Measurements from ENCODE around the gene PCDHA9.
"Not testable (repeated sequence)": the region's sequence is repeated elsewhere in the genome, so short reads cannot be mapped to it uniquely, and the experiment has no call there.

DNA sequence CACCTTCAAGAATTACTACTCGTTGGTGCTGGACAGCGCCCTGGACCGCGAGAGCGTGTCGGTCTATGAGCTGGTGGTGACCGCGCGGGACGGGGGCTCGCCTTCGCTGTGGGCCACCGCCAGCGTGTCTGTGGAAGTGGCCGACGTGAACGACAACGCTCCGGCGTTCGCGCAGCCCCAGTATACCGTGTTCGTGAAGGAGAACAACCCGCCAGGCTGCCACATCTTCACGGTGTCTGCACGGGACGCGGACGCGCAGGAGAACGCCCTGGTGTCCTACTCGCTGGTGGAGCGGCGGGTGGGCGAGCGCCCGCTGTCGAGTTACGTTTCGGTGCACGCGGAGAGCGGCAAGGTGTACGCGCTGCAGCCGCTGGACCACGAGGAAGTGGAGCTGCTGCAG is 25.2 kb upstream of the PCDHA9 start:
- TF ChIP-seq, protein P1, sequence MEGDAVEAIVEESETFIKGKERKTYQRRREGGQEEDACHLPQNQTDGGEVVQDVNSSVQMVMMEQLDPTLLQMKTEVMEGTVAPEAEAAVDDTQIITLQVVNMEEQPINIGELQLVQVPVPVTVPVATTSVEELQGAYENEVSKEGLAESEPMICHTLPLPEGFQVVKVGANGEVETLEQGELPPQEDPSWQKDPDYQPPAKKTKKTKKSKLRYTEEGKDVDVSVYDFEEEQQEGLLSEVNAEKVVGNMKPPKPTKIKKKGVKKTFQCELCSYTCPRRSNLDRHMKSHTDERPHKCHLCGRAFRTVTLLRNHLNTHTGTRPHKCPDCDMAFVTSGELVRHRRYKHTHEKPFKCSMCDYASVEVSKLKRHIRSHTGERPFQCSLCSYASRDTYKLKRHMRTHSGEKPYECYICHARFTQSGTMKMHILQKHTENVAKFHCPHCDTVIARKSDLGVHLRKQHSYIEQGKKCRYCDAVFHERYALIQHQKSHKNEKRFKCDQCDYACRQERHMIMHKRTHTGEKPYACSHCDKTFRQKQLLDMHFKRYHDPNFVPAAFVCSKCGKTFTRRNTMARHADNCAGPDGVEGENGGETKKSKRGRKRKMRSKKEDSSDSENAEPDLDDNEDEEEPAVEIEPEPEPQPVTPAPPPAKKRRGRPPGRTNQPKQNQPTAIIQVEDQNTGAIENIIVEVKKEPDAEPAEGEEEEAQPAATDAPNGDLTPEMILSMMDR (IDR thresholded peaks at IDR 0.05) = not testable (repeated sequence)
- TF ChIP-seq POLR2A (IDR thresholded peaks at IDR 0.05) = not testable (repeated sequence)
